Stimulated activated CD4-positive, alpha-beta T cell treated with anti-CD3 and anti-CD28 coated beads, Interleukin-2, amount 100 ng/mL, for 24 hours (primary cell): Measurements from ENCODE around the gene DDX10.
"Not testable (repeated sequence)": the region's sequence is repeated elsewhere in the genome, so short reads cannot be mapped to it uniquely, and the experiment has no call there.

Experiments used
- DNase-seq, 2 donors: peaks; one replicate each; pipeline ENCODE4 v3.0.0-alpha.2; 2020

Gene DDX10

DNA sequence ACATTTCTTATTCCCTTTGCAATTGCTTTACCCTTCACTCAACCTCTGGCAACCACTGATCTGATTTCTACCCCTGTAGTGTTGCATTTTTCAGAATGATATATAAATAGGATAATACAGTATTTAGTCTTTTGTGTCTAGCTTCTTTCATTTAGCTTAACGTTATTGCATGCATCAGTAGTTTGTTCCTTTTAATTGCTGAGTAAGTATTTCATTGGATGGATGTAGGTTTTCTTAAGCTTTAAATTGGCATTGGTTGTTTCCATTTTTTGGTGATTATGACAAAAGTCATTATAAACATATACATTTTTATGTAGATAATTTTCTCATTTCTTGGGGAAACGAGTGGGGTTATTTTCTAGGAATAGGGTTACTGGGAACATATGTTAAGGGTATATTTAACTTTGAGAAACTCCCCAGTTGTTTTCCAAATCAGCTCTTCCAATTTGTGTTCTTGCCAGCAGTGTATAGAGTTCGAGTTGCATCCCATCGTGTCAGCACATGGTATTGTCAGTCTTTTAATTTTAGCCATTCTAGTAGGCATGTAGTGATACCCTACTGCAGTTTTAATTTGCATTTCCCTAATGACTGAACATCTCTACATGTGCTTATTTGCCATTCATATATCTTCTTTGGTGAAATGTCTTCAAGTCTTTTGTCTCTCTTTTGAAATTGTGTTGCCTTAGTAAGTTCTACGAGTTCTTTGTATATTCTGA is 60.3 kb downstream of the DDX10 start:
- DNase-seq = no peak

- no peak for DNase-seq
Measured at GRCh38 chr11:108726077-108726800, 61.4 kb downstream of the DDX10 start.

DNA sequence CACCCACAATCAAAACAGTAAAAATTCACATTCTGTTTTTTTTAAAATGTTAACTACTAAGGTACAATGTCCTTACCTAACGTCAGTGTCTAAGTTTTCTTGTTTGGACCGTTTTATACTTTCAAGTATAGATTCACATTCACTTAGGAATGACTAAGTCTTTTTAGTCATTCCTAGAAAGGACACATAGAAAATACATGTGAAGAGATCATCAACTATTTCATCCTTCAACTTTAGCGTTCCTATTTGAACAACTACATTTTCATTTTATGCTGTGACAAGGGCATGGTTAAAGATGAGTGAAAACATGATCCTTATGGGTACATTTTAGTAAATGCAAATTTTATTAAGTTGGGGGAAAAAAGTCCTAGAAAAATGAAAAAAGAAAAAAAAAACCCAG is 62.8 kb downstream of the DDX10 start:
- DNase-seq = no peak

- DNase-seq = no peak
Measured at GRCh38 chr11:108729227-108729871, 64.5 kb downstream of the DDX10 start.

- no peak for DNase-seq
Measured at GRCh38 chr11:108732395-108732794, 67.5 kb downstream of the DDX10 start.

DNA sequence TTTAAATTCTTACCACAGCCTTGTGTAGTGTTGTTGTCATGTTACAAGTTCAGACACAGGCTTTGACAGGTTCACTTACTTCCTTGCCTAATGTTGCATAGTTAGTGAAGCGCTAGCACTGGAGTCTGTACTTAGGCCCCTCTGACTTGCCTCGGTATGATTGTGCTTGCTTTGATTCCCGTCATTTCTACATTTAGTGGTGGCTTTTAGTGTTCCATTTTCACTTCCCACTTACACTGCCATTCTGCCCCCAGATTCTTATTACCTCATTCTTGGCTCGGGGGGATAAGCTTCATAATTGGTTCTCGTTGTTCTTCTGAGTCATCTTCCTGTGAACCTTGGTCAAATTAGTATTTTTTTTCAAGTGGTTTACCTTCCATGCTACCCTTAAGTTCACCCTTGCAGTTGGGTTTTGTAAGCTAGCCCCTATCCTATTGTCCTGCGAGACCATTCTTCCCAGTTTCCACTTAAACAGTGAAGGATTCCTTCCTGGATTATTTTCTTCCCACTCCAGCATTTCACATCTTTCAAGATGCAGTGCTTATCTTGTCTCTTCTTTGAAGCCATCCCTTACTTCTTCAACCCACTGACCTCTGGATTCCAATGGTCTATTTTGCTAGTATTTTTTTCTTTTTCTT is 68.7 kb downstream of the DDX10 start:
- DNase-seq = peak; percentile 19 to 52

- DNase-seq = no peak
Measured at GRCh38 chr11:108734283-108734682, 69.4 kb downstream of the DDX10 start.

DNA sequence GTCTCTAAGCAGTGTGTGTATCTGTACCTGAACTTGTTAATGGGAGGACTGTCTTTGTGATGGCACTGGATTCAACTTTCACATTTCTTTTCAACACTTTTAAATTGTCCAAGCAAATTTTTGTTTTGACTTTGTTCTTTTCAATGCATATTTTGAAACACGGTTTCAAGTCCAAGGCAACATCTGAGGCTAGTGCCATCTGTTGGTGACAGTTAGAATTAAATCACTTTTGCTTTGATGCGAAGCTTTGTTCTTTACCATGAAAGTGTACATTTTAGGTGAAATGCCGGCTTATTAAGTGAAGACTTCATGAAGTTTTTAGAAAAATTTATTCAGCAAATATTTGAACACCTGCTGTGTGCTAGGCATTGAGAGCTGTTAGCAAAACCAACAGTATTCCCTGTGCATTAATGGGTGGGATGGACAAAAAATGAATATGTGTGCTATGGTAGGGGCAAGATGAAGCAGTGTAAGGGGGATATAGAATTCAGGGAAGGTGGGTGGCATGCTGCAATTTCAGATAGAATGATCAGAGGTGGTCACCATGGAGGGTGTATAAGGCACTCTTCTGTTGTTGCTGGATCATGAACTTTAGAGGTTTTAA is 70.2 kb downstream of the DDX10 start:
- DNase-seq = no peak

DNA sequence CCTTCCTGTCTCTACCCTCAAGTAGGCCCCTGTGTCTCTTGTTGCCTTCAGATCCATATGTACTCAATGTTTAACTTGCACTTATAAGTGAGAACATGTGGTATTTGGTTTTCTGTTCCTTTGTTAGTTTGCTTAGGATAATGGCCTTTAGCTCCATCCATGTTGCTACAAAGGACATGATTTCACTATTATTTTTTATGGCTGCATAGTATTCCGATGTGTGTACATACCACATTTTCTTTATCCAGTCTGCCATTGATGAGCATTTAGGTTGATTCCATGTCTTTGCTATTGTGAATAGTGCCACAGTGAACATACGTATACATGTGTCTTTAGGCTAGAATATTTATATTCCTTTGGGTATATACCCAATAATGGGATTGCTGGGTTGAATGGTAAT is 75.3 kb downstream of the DDX10 start:
- DNase-seq = not testable (repeated sequence)

- DNase-seq = no peak
Measured at GRCh38 chr11:108743851-108744250, 79.0 kb downstream of the DDX10 start.

GRCh38 chr11:108748968-108749367 is 84.1 kb downstream of the DDX10 start:
- no peak for DNase-seq

GRCh38 chr11:108751444-108751843 is 86.6 kb downstream of the DDX10 start:
- DNase-seq = no peak

DNA sequence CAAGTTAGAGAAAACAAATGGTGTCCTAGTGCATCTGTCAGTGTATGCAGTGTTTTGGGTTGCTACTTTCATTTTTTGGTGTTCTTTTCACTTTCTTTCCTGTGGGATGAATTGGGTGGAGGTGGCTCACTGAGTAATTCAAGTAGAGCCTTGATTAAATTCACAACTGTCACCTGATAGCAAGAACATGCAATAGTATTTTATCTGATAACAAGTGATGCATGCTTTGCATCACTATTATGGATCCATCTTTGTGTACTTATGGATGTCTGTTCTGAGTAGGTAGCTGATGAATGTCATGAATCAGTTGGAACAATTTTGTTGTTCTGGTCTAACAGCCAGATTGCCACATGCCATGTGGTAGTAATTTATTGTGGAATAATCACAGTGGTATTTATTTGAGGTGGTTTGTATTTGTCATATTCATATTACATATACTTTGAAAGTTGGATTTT is 87.5 kb downstream of the DDX10 start:
- DNase-seq = no peak

DNA sequence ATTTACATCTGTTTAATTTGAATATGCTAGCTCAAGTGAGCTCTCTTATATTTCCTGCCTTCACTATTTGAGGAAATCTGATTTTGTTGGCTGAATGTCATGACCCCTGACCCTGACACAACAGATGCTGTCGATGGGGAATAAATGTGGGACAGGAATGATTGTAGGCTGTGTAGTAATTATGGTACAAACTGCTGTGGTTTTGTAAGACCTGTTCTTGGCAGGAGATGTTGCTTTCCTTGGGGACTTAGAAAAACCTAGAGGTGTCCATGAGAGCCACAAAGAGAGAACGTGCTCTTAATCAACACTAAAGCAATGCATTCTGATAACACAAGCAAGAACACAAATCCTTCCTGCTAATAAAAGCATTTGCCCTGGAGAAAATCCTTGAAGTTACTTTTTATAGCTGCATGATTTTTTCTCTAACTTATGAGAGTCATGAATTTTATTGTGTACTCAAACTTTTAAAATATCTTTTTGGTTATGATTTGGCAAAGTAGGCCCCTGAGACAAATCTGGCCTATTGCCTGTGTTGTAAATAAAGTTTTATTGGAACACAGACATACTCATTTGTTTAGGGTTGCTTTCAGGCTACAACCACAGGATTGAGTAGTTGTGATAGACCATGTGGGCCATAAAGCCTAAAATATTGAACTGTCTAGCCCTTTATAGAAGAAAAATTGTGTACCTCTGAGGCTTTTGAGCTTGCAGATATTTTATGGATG is 90.2 kb downstream of the DDX10 start:
- no peak for DNase-seq

DNA sequence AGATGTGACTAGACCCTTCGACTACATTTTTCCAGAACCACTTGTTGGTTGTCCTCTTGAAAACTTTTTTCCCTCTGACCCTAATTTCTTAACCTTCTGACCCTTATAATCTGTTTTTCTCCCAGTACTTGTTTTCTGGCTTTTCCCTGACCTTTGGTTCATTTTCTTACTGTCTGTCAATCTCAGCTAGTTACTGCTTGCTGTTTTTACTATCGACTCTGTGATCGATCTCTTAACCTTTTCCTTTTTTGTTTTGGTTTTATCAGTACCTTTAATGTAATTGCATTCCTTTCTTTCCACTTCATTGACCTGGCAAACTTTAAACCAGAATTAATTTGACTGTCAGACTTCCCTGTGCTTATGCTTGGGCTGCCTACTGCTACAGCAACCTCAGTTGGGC is 92.8 kb downstream of the DDX10 start:
- DNase-seq = no peak

DNA sequence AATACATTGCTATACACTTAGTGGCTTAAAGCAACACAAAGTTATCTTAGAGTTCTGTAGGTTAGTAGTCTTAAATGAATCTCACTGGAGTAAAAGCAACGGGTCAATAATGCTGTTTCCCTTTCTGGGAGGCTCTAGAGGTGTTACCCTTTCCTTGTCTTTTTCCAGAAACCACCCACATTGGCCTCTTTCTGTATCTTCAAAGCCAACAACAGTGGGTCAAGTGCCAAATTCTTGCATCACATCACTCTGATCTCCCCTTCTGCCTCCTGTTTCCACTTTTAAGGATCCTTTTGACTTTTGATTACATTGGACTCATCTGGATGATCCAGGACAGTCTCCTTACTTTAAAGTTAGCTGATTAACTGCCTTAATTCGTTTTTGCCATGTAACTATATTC is 93.6 kb downstream of the DDX10 start:
- DNase-seq = no peak

GRCh38 chr11:108766596-108767173 is 101.8 kb downstream of the DDX10 start:
- no peak for DNase-seq

DNA sequence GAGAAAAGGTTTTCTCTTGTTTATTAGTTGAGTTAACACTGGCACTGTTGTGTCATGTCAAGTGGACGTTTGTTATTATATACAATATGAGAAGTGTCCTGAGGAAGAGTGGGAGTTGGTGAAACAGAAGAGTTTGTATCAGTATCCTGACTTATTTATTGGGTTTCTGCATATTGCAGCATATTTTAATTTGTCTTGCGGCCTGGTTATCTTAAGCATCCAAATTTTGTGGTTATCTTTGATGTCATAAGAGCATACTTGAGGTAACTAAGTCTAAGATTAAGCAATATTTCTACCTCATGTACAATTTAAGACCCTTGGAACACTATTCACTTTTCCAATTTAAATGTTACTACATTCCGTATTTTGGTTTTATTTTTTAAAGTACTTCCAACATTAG is 103.5 kb downstream of the DDX10 start:
- no peak for DNase-seq

GRCh38 chr11:108768964-108769363 is 104.1 kb downstream of the DDX10 start:
- no peak for DNase-seq

DNA sequence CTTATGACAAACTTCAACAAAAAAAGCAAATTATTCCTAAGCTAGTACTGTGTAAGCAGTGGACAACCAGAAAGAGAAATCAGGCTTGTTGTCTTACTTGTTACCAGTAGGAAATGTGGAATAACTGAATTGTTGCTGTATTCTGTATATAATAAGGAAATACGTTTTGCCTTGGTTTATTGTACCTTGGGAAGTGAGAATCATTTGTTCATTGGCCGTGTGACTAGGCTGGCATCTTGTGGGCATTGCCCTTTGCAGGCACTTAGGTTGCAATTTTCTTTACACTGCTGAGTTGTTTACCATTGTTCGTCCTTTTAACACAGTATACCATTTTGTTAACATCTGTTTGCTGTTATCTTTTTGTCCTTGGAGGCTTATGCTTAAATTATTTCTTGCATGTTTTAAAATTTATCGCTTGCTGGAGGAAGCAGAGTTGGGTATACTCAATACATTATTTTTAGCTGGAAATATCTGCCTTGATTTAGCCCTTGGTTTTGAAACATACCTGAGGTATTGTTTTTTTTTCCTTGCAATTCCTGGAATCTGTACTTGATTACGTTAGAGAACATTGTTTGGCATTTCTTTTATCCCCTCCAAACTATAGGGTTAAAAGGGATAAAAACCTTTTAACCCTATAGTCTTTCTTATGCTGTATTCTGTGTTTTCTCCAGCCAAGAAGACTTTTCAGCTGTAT is 109.3 kb downstream of the DDX10 start:
- no peak for DNase-seq

- no peak for DNase-seq
Measured at GRCh38 chr11:108775324-108775723, 110.5 kb downstream of the DDX10 start.
